ENCODE measurements around the gene GCNT4. TPM values are rescaled to one million over a fixed set of nuclear protein-coding genes. Genes with fewer than 3 reads are reported as not detected.

Gene GCNT4
- total and polyA plus RNA-seq, 2 experiments from 2014 or later, result 2.5 to 5.4 TPM

DNA sequence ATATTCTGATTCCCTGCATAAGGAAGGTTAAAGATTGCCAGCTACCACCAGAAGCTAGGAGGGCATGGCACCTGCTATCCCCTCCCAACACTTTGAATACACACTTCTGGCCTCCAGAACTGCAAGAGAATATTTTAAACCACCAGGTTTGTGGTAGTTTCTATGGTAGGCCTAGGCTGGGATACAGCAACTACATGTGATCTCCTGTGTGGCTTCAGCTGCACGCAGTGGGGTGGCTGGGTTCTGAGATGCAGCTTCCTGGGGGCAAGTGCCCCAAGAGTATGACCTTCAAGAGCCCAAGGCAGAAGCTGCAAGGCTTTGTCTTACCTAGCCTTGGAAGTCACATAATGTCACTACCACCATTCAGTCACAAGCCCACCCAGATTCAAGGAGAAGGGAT, 39.6 kb downstream of the GCNT4 start:
- H3K27me3 Mint-ChIP-seq (ENCODE audit: insufficient read depth, low read depth, poor library complexity), result peaks cover 1% of the 10 kb centered on the region
- no peak overlapping the region for H2AFZ ChIP-seq
- peaks cover 6% of the 10 kb centered on the region for H3K4me1 ChIP-seq (ENCODE audit: insufficient read depth)
- DNase-seq (ENCODE audit: low spot score) (no peak), ATAC-seq (no peak)
- no peaks in the 10 kb centered on the region for H3K36me3 Mint-ChIP-seq (ENCODE audit: low read depth)
- H3K36me3 ChIP-seq (ENCODE audit: insufficient read depth), result no peaks in the 10 kb centered on the region
- H4K20me1 ChIP-seq (replicated peaks; ENCODE audit: insufficient read depth), result no peaks in the 10 kb centered on the region
- no peaks in the 10 kb centered on the region for H3K9me2 ChIP-seq (ENCODE audit: insufficient read depth)
- H3K4me2 ChIP-seq, result no peak overlapping the region
- peaks cover 18% of the 10 kb centered on the region for H3K4me1 Mint-ChIP-seq
- H3F3A ChIP-seq (replicated peaks; ENCODE audit: low read depth), result no peaks in the 10 kb centered on the region
- TF ChIP-seq, protein P1, sequence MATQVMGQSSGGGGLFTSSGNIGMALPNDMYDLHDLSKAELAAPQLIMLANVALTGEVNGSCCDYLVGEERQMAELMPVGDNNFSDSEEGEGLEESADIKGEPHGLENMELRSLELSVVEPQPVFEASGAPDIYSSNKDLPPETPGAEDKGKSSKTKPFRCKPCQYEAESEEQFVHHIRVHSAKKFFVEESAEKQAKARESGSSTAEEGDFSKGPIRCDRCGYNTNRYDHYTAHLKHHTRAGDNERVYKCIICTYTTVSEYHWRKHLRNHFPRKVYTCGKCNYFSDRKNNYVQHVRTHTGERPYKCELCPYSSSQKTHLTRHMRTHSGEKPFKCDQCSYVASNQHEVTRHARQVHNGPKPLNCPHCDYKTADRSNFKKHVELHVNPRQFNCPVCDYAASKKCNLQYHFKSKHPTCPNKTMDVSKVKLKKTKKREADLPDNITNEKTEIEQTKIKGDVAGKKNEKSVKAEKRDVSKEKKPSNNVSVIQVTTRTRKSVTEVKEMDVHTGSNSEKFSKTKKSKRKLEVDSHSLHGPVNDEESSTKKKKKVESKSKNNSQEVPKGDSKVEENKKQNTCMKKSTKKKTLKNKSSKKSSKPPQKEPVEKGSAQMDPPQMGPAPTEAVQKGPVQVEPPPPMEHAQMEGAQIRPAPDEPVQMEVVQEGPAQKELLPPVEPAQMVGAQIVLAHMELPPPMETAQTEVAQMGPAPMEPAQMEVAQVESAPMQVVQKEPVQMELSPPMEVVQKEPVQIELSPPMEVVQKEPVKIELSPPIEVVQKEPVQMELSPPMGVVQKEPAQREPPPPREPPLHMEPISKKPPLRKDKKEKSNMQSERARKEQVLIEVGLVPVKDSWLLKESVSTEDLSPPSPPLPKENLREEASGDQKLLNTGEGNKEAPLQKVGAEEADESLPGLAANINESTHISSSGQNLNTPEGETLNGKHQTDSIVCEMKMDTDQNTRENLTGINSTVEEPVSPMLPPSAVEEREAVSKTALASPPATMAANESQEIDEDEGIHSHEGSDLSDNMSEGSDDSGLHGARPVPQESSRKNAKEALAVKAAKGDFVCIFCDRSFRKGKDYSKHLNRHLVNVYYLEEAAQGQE (IDR thresholded peaks at IDR 0.05; ENCODE audit: unreplicated experiment), result no peak
- no peak for TF ChIP-seq EZH2 (IDR thresholded peaks at IDR 0.05; ENCODE audit: low read depth, unreplicated experiment)
- TF ChIP-seq POLR2AphosphoS5 (IDR thresholded peaks at IDR 0.05; ENCODE audit: low read depth), result no peak
- no peak for TF ChIP-seq CREB1 (CRISPR knock-in tag; IDR thresholded peaks at IDR 0.05; ENCODE audit: low read depth)
- TF ChIP-seq, protein P2, sequence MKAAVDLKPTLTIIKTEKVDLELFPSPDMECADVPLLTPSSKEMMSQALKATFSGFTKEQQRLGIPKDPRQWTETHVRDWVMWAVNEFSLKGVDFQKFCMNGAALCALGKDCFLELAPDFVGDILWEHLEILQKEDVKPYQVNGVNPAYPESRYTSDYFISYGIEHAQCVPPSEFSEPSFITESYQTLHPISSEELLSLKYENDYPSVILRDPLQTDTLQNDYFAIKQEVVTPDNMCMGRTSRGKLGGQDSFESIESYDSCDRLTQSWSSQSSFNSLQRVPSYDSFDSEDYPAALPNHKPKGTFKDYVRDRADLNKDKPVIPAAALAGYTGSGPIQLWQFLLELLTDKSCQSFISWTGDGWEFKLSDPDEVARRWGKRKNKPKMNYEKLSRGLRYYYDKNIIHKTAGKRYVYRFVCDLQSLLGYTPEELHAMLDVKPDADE (IDR thresholded peaks at IDR 0.05), result no peak
- no peak for TF ChIP-seq CTCF (conservative IDR thresholded peaks at IDR 0.05; ENCODE audit: low read depth in 2 of 2)
- TF ChIP-seq STAT1 (IDR thresholded peaks at IDR 0.05; ENCODE audit: unreplicated experiment), result no peak
- no peak for TF ChIP-seq ZNF114 (CRISPR knock-in tag; IDR thresholded peaks at IDR 0.05)
- TF ChIP-seq ZNF331 (CRISPR knock-in tag; IDR thresholded peaks at IDR 0.05; ENCODE audit: low read depth), result no peak
- no peak for TF ChIP-seq EZH2phosphoT487 (IDR thresholded peaks at IDR 0.05; ENCODE audit: unreplicated experiment)
- no peak for TF ChIP-seq ZNF462 (CRISPR knock-in tag; IDR thresholded peaks at IDR 0.05)
- no peak for TF ChIP-seq JUNB (IDR thresholded peaks at IDR 0.05; ENCODE audit: unreplicated experiment)
- no peak for TF ChIP-seq NANOG (IDR thresholded peaks at IDR 0.05; ENCODE audit: borderline replicate concordance)
- no peak overlapping the region for H3K27ac Mint-ChIP-seq
- H3K4me3 ChIP-seq, result no peak overlapping the region
- no peak overlapping the region for H3K4me3 Mint-ChIP-seq
- H3K79me2 ChIP-seq (replicated peaks; ENCODE audit: insufficient read depth), result no peaks in the 10 kb centered on the region
- H3K27ac ChIP-seq (ENCODE audit: low read depth), result no peak overlapping the region
- no peaks in the 10 kb centered on the region for H3K27me3 ChIP-seq (ENCODE audit: insufficient read depth)
- no peaks in the 10 kb centered on the region for H3K9me3 Mint-ChIP-seq

Data from GM23338 (cell line).